Progenitor cell of endocrine pancreas (in vitro differentiated cells): Measurements from ENCODE around the gene SEZ6L. TPM values are rescaled to one million over a fixed set of nuclear protein-coding genes. Genes with fewer than 3 reads are reported as not detected.

Experiments
- DNase-seq: peaks from one replicate; pipeline ENCODE4 v3.0.0; 2021; ENCODE audit warnings: low spot score; ENCODE audit not compliant: unreplicated experiment
- H3K27ac Mint-ChIP-seq: 2 replicates; pipeline ENCODE4 v1.8.0; 2021; ENCODE audit warnings: mild to moderate bottlenecking, moderate library complexity, mixed read lengths
- H3K27me3 Mint-ChIP-seq: 2 replicates; pipeline ENCODE4 v1.8.0; 2021; ENCODE audit warnings: mixed read lengths
- H3K36me3 Mint-ChIP-seq: 2 replicates; pipeline ENCODE4 v1.8.0; 2022; ENCODE audit warnings: mixed read lengths; ENCODE audit not compliant: insufficient read depth
- H3K4me1 Mint-ChIP-seq: 2 replicates; pipeline ENCODE4 v1.8.0; 2021; ENCODE audit warnings: low read depth, mixed read lengths
- H3K4me3 Mint-ChIP-seq: 2 replicates; pipeline ENCODE4 v1.8.0; 2021; ENCODE audit warnings: low read depth, mild to moderate bottlenecking, moderate library complexity, mixed read lengths
- H3K9me3 Mint-ChIP-seq: 2 replicates; pipeline ENCODE4 v1.8.0; 2021; ENCODE audit warnings: low read depth, mixed read lengths
- total RNA-seq: library from RNA; stranded (reverse); gene quantifications from 2 replicates; pipeline ENCODE4 v1.2.1, GENCODE V29; 2021
- TF ChIP-seq, protein P1 (sequence below): fragments of 200-600 bp; sonication (generic); IDR thresholded peaks from one replicate; pipeline ENCODE4 v1.5.0; 2021; ENCODE audit warnings: antibody characterized with exemption, mild to moderate bottlenecking; ENCODE audit not compliant: unreplicated experiment

The SEZ6L gene
- total RNA-seq, 1 donor from 2014 or later = 26.2 TPM

DNA sequence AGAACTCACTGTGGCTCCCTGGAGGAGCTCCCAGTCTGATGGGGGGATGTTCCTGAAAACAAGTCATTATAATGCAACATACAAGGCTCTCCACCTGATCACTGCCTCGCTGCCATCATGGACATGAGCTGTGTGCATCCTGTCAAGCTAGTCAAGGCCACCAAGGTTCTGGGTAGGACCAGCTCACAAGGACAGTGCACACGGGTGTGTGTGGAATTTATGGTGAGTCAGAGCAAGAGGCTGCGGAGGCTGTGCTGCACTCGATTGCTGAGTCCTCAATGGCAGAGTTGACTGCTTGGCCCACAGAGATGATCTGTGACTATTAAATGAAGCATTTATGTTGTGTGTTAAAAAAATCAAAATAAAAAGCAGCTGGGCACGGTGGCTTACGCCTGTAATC is 96.6 kb downstream of the SEZ6L start:
- H3K9me3 Mint-ChIP-seq = no peaks in the 10 kb centered on the region
- H3K4me1 Mint-ChIP-seq = peaks cover 4% of the 10 kb centered on the region
- no peak overlapping the region for H3K27ac Mint-ChIP-seq
- H3K36me3 Mint-ChIP-seq = no peaks in the 10 kb centered on the region
- no peak overlapping the region for H3K4me3 Mint-ChIP-seq
- peaks cover 25% of the 10 kb centered on the region for H3K27me3 Mint-ChIP-seq
- TF ChIP-seq, protein P1, sequence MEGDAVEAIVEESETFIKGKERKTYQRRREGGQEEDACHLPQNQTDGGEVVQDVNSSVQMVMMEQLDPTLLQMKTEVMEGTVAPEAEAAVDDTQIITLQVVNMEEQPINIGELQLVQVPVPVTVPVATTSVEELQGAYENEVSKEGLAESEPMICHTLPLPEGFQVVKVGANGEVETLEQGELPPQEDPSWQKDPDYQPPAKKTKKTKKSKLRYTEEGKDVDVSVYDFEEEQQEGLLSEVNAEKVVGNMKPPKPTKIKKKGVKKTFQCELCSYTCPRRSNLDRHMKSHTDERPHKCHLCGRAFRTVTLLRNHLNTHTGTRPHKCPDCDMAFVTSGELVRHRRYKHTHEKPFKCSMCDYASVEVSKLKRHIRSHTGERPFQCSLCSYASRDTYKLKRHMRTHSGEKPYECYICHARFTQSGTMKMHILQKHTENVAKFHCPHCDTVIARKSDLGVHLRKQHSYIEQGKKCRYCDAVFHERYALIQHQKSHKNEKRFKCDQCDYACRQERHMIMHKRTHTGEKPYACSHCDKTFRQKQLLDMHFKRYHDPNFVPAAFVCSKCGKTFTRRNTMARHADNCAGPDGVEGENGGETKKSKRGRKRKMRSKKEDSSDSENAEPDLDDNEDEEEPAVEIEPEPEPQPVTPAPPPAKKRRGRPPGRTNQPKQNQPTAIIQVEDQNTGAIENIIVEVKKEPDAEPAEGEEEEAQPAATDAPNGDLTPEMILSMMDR = no peak
- DNase-seq = no peak

DNA sequence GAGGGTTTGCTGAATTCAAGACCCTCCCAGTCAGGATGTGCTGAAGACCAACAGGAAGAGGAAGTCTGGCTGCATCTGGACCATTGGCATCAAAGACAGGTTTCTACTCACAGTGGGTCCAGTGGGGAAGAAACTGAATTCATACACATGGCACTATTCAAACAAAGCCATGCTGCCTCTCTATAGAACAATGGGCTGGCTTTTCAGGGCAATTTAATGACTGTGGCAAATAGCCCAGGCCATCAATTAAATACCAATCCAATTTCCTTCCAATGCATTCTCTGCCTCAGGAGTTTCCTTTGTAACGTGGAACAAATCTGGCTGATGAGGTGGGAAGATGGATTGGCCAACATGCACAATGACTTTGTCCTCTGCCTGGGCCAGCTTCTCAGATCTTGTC is 98.6 kb downstream of the SEZ6L start:
- TF ChIP-seq, protein P1 = no peak
- no peak overlapping the region for H3K4me3 Mint-ChIP-seq
- DNase-seq = no peak
- no peaks in the 10 kb centered on the region for H3K9me3 Mint-ChIP-seq
- peaks cover 4% of the 10 kb centered on the region for H3K4me1 Mint-ChIP-seq
- peaks cover 25% of the 10 kb centered on the region for H3K27me3 Mint-ChIP-seq
- no peak overlapping the region for H3K27ac Mint-ChIP-seq
- no peaks in the 10 kb centered on the region for H3K36me3 Mint-ChIP-seq

DNA sequence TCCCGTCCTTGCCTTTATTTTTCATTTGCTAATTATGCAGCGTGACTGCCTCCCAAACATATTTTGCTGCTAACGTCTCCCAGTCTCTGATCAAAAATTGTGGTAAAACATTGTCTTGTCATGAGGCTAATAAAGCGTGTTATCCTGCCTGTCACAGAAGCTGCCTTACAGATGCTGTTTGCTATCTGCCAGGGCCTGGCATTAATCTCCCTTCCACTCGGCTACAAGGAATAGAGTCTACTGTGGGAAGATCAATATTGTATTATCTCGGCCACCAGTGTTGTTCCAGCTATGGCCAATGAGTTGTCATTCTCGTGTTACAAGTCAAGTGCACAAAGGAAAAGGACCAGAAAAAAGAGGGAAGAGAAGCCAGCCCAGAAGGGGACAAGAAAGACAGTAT is 100.3 kb downstream of the SEZ6L start:
- no peaks in the 10 kb centered on the region for H3K9me3 Mint-ChIP-seq
- H3K27me3 Mint-ChIP-seq = peaks cover 19% of the 10 kb centered on the region
- no peak overlapping the region for H3K4me3 Mint-ChIP-seq
- TF ChIP-seq, protein P1 = no peak
- H3K4me1 Mint-ChIP-seq = peaks cover 4% of the 10 kb centered on the region
- H3K27ac Mint-ChIP-seq = no peak overlapping the region
- DNase-seq = no peak
- no peaks in the 10 kb centered on the region for H3K36me3 Mint-ChIP-seq

DNA sequence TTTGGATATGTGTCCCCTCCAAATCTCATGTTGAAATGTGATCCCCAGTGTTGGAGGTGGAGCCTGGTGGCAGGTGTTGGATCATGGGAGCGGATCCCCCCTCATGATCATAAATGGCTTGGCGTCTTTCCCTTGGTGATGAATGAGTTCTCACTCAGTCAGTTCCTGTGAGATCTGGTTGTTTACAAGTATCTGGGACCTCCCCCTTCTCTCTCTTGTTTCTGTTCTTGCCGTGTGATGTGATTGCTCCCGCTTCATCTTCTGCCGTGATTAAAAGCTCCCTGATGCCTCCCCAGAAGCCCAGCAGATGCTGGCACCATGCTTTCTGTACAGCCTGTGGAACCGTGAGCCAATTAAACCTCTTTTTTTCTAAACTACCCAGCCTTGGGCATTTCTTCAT is 102.2 kb downstream of the SEZ6L start:
- Mint-ChIP-seq H3K4me1 (peaks cover 9% of the 10 kb centered on the region), H3K36me3 (no peaks in the 10 kb centered on the region), H3K27me3 (peaks cover 13% of the 10 kb centered on the region), H3K27ac (no peak overlapping the region), H3K4me3 (no peak overlapping the region), H3K9me3 (no peaks in the 10 kb centered on the region)
- no peak for DNase-seq
- TF ChIP-seq, protein P1 = no peak

DNA sequence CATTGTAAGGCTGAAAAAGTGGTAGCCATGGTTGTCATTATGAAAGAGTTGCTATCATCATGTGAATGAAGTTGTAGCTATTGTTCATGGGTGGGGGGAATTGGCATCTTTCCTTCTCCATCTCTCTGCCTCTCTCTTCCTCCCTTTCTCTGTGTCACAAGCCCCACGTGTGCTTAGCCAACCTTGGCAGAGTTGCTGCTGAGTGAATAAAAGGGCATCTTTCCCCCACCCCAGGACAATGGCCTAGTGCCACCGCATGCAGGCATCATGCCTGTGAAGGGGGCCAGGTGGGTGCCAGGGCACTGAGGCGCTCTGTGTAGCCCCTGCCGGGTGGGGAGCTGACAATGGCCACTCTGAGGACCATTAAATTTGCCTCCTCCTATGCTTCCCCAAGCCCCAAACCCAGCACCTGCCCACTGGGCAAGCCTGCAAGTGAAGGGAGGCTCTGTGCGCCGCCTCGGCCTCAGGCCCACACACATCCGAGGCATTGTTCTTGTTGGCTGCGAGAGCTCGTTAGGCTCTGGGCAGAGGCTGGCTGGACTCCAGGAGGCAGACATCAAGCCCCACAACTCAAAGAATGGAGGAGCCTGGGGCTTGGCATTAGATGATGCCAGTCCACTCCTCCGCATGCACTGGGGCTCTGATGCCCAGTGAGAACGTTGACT is 103.9 kb downstream of the SEZ6L start:
- H3K4me1 Mint-ChIP-seq = peaks cover 21% of the 10 kb centered on the region
- no peak overlapping the region for H3K27ac Mint-ChIP-seq
- no peak overlapping the region for H3K4me3 Mint-ChIP-seq
- no peak for DNase-seq
- TF ChIP-seq, protein P1 = no peak
- no peaks in the 10 kb centered on the region for H3K9me3 Mint-ChIP-seq
- no peaks in the 10 kb centered on the region for H3K36me3 Mint-ChIP-seq
- H3K27me3 Mint-ChIP-seq = peaks cover 10% of the 10 kb centered on the region
